Ascending aorta (tissue), 2 donors: ENCODE data around the gene NLRC5. TPM values are rescaled to one million over a fixed set of nuclear protein-coding genes. Genes with fewer than 3 reads are reported as not detected.

Experiments
- DNase-seq, 2 donors: peaks; one replicate each; pipeline ENCODE4 v3.0.0-alpha.2; 2019; ENCODE audit warnings: low spot score in 2 of 2
- H3K27ac ChIP-seq, 2 donors: fragments of 200-600 bp; sonication (generic); one replicate each; pipeline ENCODE4 v1.5.1; 2016 to 2017; ENCODE audit warnings: mild to moderate bottlenecking in 1 of 2
- H3K27me3 ChIP-seq: fragments of 200-600 bp; sonication (generic); one replicate; pipeline ENCODE4 v1.5.1; 2017
- H3K36me3 ChIP-seq, 2 donors: fragments of 200-600 bp; sonication (generic); one replicate each; pipeline ENCODE4 v1.5.1; 2016
- H3K4me1 ChIP-seq, 2 donors: fragments of 200-600 bp; sonication (generic); one replicate each; pipeline ENCODE4 v1.5.1; 2016 to 2017; ENCODE audit warnings: mild to moderate bottlenecking in 1 of 2
- H3K4me3 ChIP-seq, 2 donors: fragments of 200-600 bp; sonication (generic); one replicate each; pipeline ENCODE4 v1.5.1; 2016 to 2017; ENCODE audit warnings: mild to moderate bottlenecking in 1 of 2
- H3K9me3 ChIP-seq, 2 donors: fragments of 200-600 bp; sonication (generic); one replicate each; pipeline ENCODE4 v1.5.1; 2016
- intact Hi-C: fragments of 100-400 bp; cut with DNase I; formaldehyde crosslinking; loops from one replicate; pipeline ENCODE4 v1.15.1; 2023
- total RNA-seq: library from RNA; depleted of rRNA; stranded (reverse); fragments of >200 nt; gene quantifications from one replicate; pipeline ENCODE4 v1.1.0, GENCODE V29; 2016
- TF ChIP-seq, protein P1 (sequence below), 3 experiments: fragments of 200-600 bp in 2 of 3; fragments of 450-650 bp in 1 of 3; sonication (generic) in 2 of 3; IDR thresholded peaks; one replicate each; pipeline ENCODE4 v1.5.1; 2016 to 2019; ENCODE audit warnings: antibody characterized with exemption in 3 of 3, mild to moderate bottlenecking in 1 of 3, moderate library complexity in 1 of 3

NLRC5 gene
- total RNA-seq, 1 donor from 2014 or later: 46.7 TPM

DNA sequence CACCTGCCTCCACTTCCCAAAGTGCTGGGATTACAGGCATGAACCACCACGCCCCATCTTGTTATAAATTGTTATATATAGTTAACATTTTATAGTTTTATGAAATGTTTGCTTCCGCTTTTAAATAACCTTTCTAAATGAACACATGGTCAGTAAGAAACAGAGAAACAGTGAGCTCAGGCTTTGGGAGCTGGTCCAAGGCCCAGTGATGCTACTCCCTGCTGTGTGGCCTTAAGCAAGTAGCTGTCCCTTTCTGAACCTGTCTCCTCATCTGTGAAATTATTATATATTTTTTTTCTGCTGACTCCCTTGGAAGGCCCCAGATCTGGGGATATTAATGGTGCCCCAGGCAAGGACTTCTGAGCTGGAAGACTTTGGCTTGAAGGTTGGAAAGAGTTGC, 122.1 kb downstream of the NLRC5 start:
- H3K36me3 ChIP-seq: no peaks in the 10 kb centered on the region

DNA sequence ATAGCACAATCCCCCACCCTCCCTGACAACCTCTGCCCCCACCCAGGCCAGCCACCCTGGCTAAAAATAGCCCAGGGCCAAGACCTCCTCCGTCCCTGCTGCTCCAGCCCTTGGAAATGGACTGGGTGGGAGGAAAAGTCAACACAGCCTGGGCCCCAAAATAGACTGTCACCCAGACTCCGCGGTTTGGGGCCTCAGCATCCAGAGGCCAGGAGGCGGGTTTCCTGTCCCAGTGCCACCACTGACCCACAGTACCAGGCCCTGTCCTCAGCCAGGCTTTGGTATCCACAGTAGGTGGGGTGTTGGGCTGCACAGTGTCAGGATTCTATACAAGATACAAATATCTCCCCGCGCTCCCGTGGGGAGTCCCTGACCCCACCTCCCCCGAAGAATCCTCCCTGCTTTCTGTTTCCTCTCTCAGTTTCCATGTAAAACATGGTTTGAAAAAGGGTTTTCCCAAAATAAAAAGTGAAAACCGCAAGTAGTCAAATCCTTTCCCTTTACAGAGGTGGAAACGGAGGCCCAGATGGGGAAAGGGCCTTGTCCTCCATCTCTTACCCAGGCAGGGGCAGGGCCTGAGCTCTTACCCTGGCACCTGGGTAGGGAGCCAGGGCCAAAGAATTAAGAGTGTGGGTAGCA, 123.2 kb downstream of the NLRC5 start:
- Histone ChIP-seq H3K4me3 (no peak overlapping the region), H3K27ac (peak overlapping the region; percentile 54 to 63), H3K4me1 (peaks cover 0 to 7% of the 10 kb centered on the region in 2 donors), H3K36me3 (peaks cover 5 to 8% of the 10 kb centered on the region in 2 donors), H3K9me3 (no peaks in the 10 kb centered on the region), H3K27me3 (no peaks in the 10 kb centered on the region)
- DNase-seq: peak in 1 of 2 donors; percentile 67
- TF ChIP-seq, protein P1, sequence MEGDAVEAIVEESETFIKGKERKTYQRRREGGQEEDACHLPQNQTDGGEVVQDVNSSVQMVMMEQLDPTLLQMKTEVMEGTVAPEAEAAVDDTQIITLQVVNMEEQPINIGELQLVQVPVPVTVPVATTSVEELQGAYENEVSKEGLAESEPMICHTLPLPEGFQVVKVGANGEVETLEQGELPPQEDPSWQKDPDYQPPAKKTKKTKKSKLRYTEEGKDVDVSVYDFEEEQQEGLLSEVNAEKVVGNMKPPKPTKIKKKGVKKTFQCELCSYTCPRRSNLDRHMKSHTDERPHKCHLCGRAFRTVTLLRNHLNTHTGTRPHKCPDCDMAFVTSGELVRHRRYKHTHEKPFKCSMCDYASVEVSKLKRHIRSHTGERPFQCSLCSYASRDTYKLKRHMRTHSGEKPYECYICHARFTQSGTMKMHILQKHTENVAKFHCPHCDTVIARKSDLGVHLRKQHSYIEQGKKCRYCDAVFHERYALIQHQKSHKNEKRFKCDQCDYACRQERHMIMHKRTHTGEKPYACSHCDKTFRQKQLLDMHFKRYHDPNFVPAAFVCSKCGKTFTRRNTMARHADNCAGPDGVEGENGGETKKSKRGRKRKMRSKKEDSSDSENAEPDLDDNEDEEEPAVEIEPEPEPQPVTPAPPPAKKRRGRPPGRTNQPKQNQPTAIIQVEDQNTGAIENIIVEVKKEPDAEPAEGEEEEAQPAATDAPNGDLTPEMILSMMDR (IDR thresholded peaks at IDR 0.05): no peak
- intact Hi-C loops: no loop called here

More for the DNA sequence above, 122.1 kb downstream of the NLRC5 start:
- TF ChIP-seq, protein P1 (IDR thresholded peaks at IDR 0.05): no peak
- peak overlapping the region in 1 of 2 donors; percentile 63 for H3K27ac ChIP-seq
- no peak for DNase-seq
- H3K4me3 ChIP-seq: no peak overlapping the region
- H3K9me3 ChIP-seq: no peaks in the 10 kb centered on the region
- intact Hi-C loops: no loop called here
- H3K27me3 ChIP-seq: no peaks in the 10 kb centered on the region
- peaks cover 0 to 7% of the 10 kb centered on the region in 2 donors for H3K4me1 ChIP-seq

DNA sequence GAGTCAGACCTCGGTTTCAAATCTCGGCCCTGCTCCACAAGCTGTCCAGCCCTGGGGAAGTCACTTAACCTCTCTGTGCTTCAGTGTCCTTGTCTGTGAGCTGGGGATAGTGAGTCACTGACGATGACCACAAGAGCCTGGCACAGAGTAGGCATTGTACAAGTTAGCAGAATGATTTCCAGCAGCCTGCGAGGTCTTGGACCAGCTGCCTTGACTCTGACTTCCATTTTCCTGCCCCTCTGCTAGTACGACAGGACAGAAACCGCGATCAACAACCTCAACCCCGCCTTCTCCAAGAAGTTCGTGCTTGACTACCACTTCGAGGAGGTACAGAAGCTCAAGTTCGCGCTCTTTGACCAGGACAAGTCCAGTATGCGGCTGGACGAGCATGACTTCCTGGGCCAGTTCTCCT, 123.7 kb downstream of the NLRC5 start:
- TF ChIP-seq, protein P1 (IDR thresholded peaks at IDR 0.05): no peak
- no peak for DNase-seq
- intact Hi-C loops: no loop called here
- Histone ChIP-seq H3K27me3 (no peaks in the 10 kb centered on the region), H3K4me3 (no peak overlapping the region), H3K36me3 (peaks cover 9 to 12% of the 10 kb centered on the region in 2 donors), H3K27ac (peak overlapping the region; percentile 54 to 63), H3K9me3 (no peaks in the 10 kb centered on the region), H3K4me1 (peaks cover 0 to 7% of the 10 kb centered on the region in 2 donors)

DNA sequence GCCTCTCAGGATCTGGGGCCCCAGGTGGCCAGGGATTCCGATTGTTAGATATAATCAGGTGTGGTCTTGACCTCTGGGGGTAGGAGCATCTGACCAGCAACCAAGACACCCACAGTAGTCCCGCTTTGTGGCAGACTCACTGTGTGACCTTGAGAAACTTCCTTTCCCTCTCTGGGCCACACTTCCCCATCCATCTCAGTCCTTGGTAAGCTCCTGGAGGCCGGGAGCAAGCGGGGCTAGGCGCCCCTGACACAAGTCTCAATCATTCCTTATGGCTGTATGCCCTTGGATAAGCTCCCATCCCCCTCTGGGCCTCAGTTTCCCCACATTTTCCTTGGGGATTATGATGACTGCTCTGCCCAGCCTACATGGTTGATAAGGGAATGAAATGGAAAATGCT, 124.3 kb downstream of the NLRC5 start:
- Histone ChIP-seq H3K36me3 (peaks cover 9 to 12% of the 10 kb centered on the region in 2 donors), H3K9me3 (no peaks in the 10 kb centered on the region), H3K27ac (no peak overlapping the region), H3K4me3 (no peak overlapping the region), H3K27me3 (no peaks in the 10 kb centered on the region), H3K4me1 (peaks cover 0 to 7% of the 10 kb centered on the region in 2 donors)
- DNase-seq: no peak
- intact Hi-C loops: no loop called here
- TF ChIP-seq, protein P1 (IDR thresholded peaks at IDR 0.05): no peak

DNA sequence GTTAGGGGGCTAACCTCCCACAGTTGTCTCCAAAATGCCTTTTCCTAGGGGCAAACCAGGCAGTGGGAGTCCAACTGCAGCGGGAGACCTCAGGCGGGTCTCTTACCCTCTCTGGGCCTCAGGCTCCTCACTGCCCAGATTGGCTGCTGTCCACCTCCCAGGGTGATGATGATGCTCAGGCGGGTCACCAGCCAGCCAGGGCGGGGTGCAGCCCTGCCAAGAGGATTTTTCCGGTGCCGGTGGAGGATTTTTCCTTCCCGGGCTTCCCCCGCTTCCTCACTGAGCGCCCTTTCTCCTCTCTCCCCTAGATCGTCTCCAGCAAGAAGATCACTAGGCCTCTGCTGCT, 125.8 kb downstream of the NLRC5 start:
- no peak overlapping the region for H3K27ac ChIP-seq
- H3K4me3 ChIP-seq: no peak overlapping the region
- H3K9me3 ChIP-seq: no peaks in the 10 kb centered on the region
- H3K4me1 ChIP-seq: peaks cover 0 to 7% of the 10 kb centered on the region in 2 donors
- intact Hi-C loops: no loop called here
- peaks cover 17 to 20% of the 10 kb centered on the region in 2 donors for H3K36me3 ChIP-seq
- DNase-seq: no peak
- H3K27me3 ChIP-seq: no peaks in the 10 kb centered on the region
- TF ChIP-seq, protein P1 (IDR thresholded peaks at IDR 0.05): no peak
